Spleen (tissue), 7 donors: ENCODE results near the gene CD37.
"Not testable (repeated sequence)": the region's sequence is repeated elsewhere in the genome, so short reads cannot be mapped to it uniquely, and the experiment has no call there.

Experiments used
- CTCF ChIP-seq, 11 experiments: fragments of 200-600 bp in 7 of 11; fragments of 450-650 bp in 4 of 11; sonication (generic) in 4 of 11; IDR thresholded peaks in 8 of 11; conservative IDR thresholded peaks in 3 of 11; 1 replicate in 7 of 11; 2 replicates in 4 of 11; pipeline versions ENCODE4 v1.4.0 to v1.8.0; 2016 to 2021; ENCODE audit warnings: antibody characterized with exemption in 11 of 11, inconsistent platforms in 4 of 11, mild to moderate bottlenecking in 1 of 11
- POLR2A ChIP-seq, 3 donors: fragments of 450-650 bp; IDR thresholded peaks; one replicate each; pipeline ENCODE4 v1.5.1; 2017; ENCODE audit warnings: antibody characterized with exemption in 3 of 3, mild to moderate bottlenecking in 1 of 3
- POLR2AphosphoS5 ChIP-seq, 3 donors: sonication (generic); formaldehyde crosslinking; IDR thresholded peaks; one replicate each; pipeline ENCODE4 v1.5.1; 2017; ENCODE audit warnings: antibody characterized with exemption in 3 of 3
- donor health status: DM: no; HTN: no; CAD: no; lungs with moderate emphysema.
- donor health status: DM: no; HTN: no; CAD: no.
- donor health status: DM: no; HTN: no; CAD: no.

DNA sequence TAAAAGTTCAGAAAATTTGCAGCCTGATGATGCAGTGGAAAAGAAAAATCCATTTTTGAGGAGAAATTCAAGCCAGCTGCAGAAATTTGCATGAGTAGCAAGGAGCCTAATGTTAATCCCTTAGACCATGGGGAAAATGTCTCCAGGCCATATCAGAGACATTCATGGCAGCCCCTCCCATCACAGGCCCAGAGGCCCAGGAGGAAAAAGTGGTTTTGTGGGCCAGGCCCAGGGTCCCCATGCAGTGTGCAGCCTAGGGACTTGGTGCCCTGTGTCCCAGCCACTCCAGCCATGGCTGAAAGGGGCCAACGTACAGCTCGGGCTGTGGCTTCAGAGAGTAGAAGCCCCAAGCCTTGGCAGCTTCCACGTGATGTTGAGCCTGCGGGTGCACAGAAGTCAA lies 47.0 kb upstream of the CD37 start:
- not testable (repeated sequence) for TF ChIP-seq POLR2A (IDR thresholded peaks at IDR 0.05); CTCF (IDR thresholded peaks at IDR 0.05 in 8 of 11, conservative IDR thresholded peaks at IDR 0.05 in 3 of 11); POLR2AphosphoS5 (IDR thresholded peaks at IDR 0.05)
